HG03108 (cell line): ENCODE data around the gene WRNIP1.

Source experiments
- ATAC-seq: cut with Tn5 transposase; IDR thresholded peaks from one replicate; pipeline ENCODE4 v1.9.1; 2021; ENCODE audit warnings: moderate library complexity; ENCODE audit not compliant: unreplicated experiment

WRNIP1 gene

GRCh38 chr6:2831392-2831791, 66.2 kb downstream of the WRNIP1 start:
- ATAC-seq: no peak

- no peak for ATAC-seq
Observed at GRCh38 chr6:2834262-2834661, 69.1 kb downstream of the WRNIP1 start.
